NB4 (cell line): Measurements from ENCODE around the gene COG5.

Experiments used
- POLR2A ChIP-seq: IDR thresholded peaks from 2 replicates; pipeline ENCODE4 v1.6.1; 2011; ENCODE audit warnings: mild to moderate bottlenecking; ENCODE audit not compliant: insufficient read length; ENCODE audit errors: extremely low read depth
- TF ChIP-seq, protein P1 (sequence below): IDR thresholded peaks from one replicate; pipeline ENCODE4 v1.5.1; 2012; ENCODE audit warnings: low read depth, low read length
- TF ChIP-seq, protein P2 (sequence below): IDR thresholded peaks from 2 replicates; pipeline ENCODE4 v1.6.1; 2011; ENCODE audit warnings: low read depth, low read length

DNA sequence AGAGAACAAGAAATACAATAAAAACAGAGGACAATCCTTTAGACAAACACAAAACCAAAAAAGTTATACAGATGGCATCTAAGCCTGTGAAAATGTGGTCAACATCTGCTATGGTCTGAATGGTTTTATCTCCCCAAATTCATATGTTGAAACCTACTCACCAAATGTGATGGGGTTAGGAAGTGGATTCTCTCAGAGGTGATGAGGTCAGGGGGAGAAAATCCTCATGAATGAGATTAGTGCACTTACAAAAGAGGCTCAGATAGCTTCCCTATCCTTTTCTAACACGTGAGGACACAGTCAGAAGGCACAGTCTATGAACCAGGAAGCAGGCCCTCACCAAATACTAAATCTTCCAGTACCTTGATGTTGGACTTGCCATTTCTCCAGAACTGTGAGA lies 241.7 kb downstream of the COG5 start:
- no peak for TF ChIP-seq POLR2A
- TF ChIP-seq, protein P1, sequence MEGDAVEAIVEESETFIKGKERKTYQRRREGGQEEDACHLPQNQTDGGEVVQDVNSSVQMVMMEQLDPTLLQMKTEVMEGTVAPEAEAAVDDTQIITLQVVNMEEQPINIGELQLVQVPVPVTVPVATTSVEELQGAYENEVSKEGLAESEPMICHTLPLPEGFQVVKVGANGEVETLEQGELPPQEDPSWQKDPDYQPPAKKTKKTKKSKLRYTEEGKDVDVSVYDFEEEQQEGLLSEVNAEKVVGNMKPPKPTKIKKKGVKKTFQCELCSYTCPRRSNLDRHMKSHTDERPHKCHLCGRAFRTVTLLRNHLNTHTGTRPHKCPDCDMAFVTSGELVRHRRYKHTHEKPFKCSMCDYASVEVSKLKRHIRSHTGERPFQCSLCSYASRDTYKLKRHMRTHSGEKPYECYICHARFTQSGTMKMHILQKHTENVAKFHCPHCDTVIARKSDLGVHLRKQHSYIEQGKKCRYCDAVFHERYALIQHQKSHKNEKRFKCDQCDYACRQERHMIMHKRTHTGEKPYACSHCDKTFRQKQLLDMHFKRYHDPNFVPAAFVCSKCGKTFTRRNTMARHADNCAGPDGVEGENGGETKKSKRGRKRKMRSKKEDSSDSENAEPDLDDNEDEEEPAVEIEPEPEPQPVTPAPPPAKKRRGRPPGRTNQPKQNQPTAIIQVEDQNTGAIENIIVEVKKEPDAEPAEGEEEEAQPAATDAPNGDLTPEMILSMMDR, result no peak
- TF ChIP-seq, protein P2, sequence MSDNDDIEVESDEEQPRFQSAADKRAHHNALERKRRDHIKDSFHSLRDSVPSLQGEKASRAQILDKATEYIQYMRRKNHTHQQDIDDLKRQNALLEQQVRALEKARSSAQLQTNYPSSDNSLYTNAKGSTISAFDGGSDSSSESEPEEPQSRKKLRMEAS, result no peak
